Posterior vena cava (tissue), 2 donors: ENCODE measurements around the gene FANCM. TPM values are rescaled to one million over a fixed set of nuclear protein-coding genes. Genes with fewer than 3 reads are reported as not detected.
A peak's percentile ranks its signal among the peaks of the same experiment; 100 is the strongest.

Experiments
- DNase-seq: peaks from one replicate; pipeline ENCODE4 v3.0.0-alpha.2; 2020; ENCODE audit warnings: low spot score
- intact Hi-C, 2 donors: fragments of 100-400 bp; cut with DNase I; formaldehyde crosslinking; loops; one replicate each; pipeline versions ENCODE4 v1.14.1 to v1.14.2; 2022 to 2023
- long read RNA-seq, 2 donors: library from polyadenylated mRNA; unstranded; transcript quantifications; one replicate each; pipeline ENCODE4 v2.0.0, GENCODE V29; 2020 to 2021
- total RNA-seq, 2 donors: library from RNA; stranded (reverse); fragmentation: NEBNext Ultra II Directional; extraction: Animal tissue kit (Norgen Biotek cat#: 25700); gene quantifications; one replicate each; pipeline ENCODE4 v1.2.1, GENCODE V29; 2021
- donor health status: DM: yes; HTN: yes; CAD: no.
- donor health status: DM: yes; HTN: yes; CAD: no.

The FANCM gene
- 1 to 10 TPM; 5.1 to 6.3 TPM for total RNA-seq
- long read RNA-seq, donor 1, partial matches to known transcripts: 3 of 3 reads
- long read RNA-seq, donor 1, other reads (novel, unspliced or antisense): 0 of 3 reads
- long read RNA-seq, donor 2, partial matches to known transcripts: 3 of 3 reads
- long read RNA-seq, donor 2, other reads (novel, unspliced or antisense): 0 of 3 reads

- DNase-seq: peak; percentile 95
- intact Hi-C loops: loop anchor here in 1 of 2 donors (10.0 kb wide), 2 partner anchors 51 to 171 kb away; partner anchors contain the start of genes KLHL28, PRPF39 and TOGARAM1
Observed at GRCh38 chr14:45135659-45136395, at the start of gene FANCM. FANCM (plus strand) TSS chr14:45135930; CDS start chr14:45136032, 102 bp downstream.

GRCh38 chr14:45089813-45090212 lies 45.9 kb upstream of the FANCM start:
- intact Hi-C loops: loop anchor here in 1 of 2 donors (10.0 kb wide), 1 partner anchor 45 kb away; the partner anchor contains the start of genes FANCM and FKBP3
- DNase-seq: no peak

GRCh38 chr14:45091710-45092109 lies 44.0 kb upstream of the FANCM start:
- intact Hi-C loops: no loop called here
- no peak for DNase-seq

GRCh38 chr14:45094275-45094674 lies 41.5 kb upstream of the FANCM start:
- DNase-seq: no peak

GRCh38 chr14:45095143-45095542 lies 40.6 kb upstream of the FANCM start:
- intact Hi-C loops: no loop called here
- no peak for DNase-seq

More at GRCh38 chr14:45094275-45094674, 41.5 kb upstream of the FANCM start:
- intact Hi-C loops: no loop called here

GRCh38 chr14:45096218-45096617 lies 39.5 kb upstream of the FANCM start:
- intact Hi-C loops: no loop called here
- no peak for DNase-seq

- intact Hi-C loops: no loop called here
- DNase-seq: no peak
Observed at GRCh38 chr14:45103806-45104205, 31.9 kb upstream of the FANCM start.

GRCh38 chr14:45104561-45104960 lies 31.2 kb upstream of the FANCM start:
- no peak for DNase-seq
- intact Hi-C loops: no loop called here

GRCh38 chr14:45112896-45113781 lies 22.6 kb upstream of the FANCM start:
- intact Hi-C loops: no loop called here
- no peak for DNase-seq

- DNase-seq: no peak
- intact Hi-C loops: no loop called here
Observed at GRCh38 chr14:45114327-45114726, 21.4 kb upstream of the FANCM start.

- intact Hi-C loops: no loop called here
- DNase-seq: no peak
Observed at GRCh38 chr14:45118594-45118993, 17.1 kb upstream of the FANCM start.

- intact Hi-C loops: no loop called here
- no peak for DNase-seq
Observed at GRCh38 chr14:45120096-45120495, 15.6 kb upstream of the FANCM start.

- intact Hi-C loops: no loop called here
- DNase-seq: no peak
Observed at GRCh38 chr14:45123271-45123670, 12.5 kb upstream of the FANCM start.

- no peak for DNase-seq
- intact Hi-C loops: no loop called here
Observed at GRCh38 chr14:45125754-45126153, 10.0 kb upstream of the FANCM start.

- intact Hi-C loops: no loop called here
- DNase-seq: no peak
Observed at GRCh38 chr14:45128963-45129629, 6.6 kb upstream of the FANCM start.

GRCh38 chr14:45133683-45134050 lies 2.1 kb upstream of the FANCM start:
- intact Hi-C loops: loop anchor here in 1 of 2 donors (10.0 kb wide), 2 partner anchors 49 to 169 kb away; partner anchors contain the start of genes KLHL28, PRPF39 and TOGARAM1
- no peak for DNase-seq

GRCh38 chr14:45134051-45134958 lies 1.4 kb upstream of the FANCM start, which contains the start of gene FKBP3:
FKBP3 (minus strand) TSS chr14:45134481; CDS start chr14:45134456, 25 bp downstream.
- peak; percentile 98 for DNase-seq
- intact Hi-C loops: loop anchor here in 1 of 2 donors (10.0 kb wide), 2 partner anchors 50 to 170 kb away; partner anchors contain the start of genes KLHL28, PRPF39 and TOGARAM1

GRCh38 chr14:45135156-45135555 lies 574 bp upstream of the FANCM start:
- no peak for DNase-seq
- intact Hi-C loops: loop anchor here in 1 of 2 donors (10.0 kb wide), 2 partner anchors 50 to 170 kb away; partner anchors contain the start of genes KLHL28, PRPF39 and TOGARAM1
